SK-N-SH (cell line): Measurements from ENCODE around the gene ZNF385C. TPM values are rescaled to one million over a fixed set of nuclear protein-coding genes. Genes with fewer than 3 reads are reported as not detected.
A peak's percentile ranks its signal among the peaks of the same experiment; 100 is the strongest.

Experiments used
- CTCF ChIA-PET: fragments of 300-600, 350-600 bp; formaldehyde crosslinking; extraction: SDS; loops from one replicate; lab custom pipeline; 2021; lab: Yijun Ruan, JAX
- POLR2A ChIA-PET: fragments of 350-600 bp; sonication (Branson Sonifier 250); formaldehyde crosslinking; extraction: SDS; loops from one replicate; lab custom pipeline; 2020; ENCODE audit warnings: antibody characterized with exemption, inconsistent platforms; lab: Yijun Ruan, JAX
- DNase-seq: peaks from one replicate; pipeline ENCODE4 v3.0.0; 2012
- H2AFZ ChIP-seq: fragments of 200-600 bp; sonication (generic); 2 replicates; pipeline ENCODE4 v1.8.1; 2016; ENCODE audit warnings: antibody characterized with exemption, mild to moderate bottlenecking, low read depth
- H3F3A ChIP-seq: fragments of 200-600 bp; sonication (generic); replicated peaks from 2 replicates; pipeline ENCODE3; 2016; ENCODE audit warnings: antibody characterized with exemption, mild to moderate bottlenecking; ENCODE audit not compliant: insufficient read depth
- H3K27ac ChIP-seq, 2 experiments: fragments of 200-500 bp in 1 of 2; fragments of 200-600 bp in 1 of 2; sonication (Bioruptor generic) in 1 of 2; sonication (generic), shearing (Covaris generic) in 1 of 2; 2 replicates each; pipeline versions ENCODE4 v1.5.1 to v1.6.1; 2014 to 2016; ENCODE audit warnings: low read depth in 2 of 2, inconsistent platforms in 1 of 2, low read length in 1 of 2, mild to moderate bottlenecking in 1 of 2, mixed read lengths in 1 of 2
- H3K27me3 ChIP-seq: fragments of 200-600 bp; sonication (generic), shearing (Covaris generic); 2 replicates; pipeline ENCODE4 v1.6.1; 2016; ENCODE audit warnings: mixed run types; ENCODE audit not compliant: insufficient read depth
- H3K36me3 ChIP-seq, 2 experiments: fragments of 200-500 bp in 1 of 2; fragments of 200-600 bp in 1 of 2; sonication (Bioruptor generic) in 1 of 2; sonication (generic) in 1 of 2; replicated peaks in 1 of 2; 2 replicates each; pipeline versions ENCODE3 to v1.5.1; 2014 to 2016; ENCODE audit warnings: low read length in 1 of 2, mild to moderate bottlenecking in 1 of 2; ENCODE audit not compliant: insufficient read depth in 2 of 2, control insufficient read depth in 1 of 2
- H3K4me1 ChIP-seq, 2 experiments: fragments of 200-500 bp in 1 of 2; fragments of 200-600 bp in 1 of 2; sonication (Bioruptor generic) in 1 of 2; sonication (generic), shearing (Covaris generic) in 1 of 2; 2 replicates each; pipeline versions ENCODE4 v1.5.1 to v1.6.1; 2014 to 2016; ENCODE audit warnings: low read depth in 1 of 2, low read length in 1 of 2, mixed run types in 1 of 2; ENCODE audit not compliant: insufficient read depth in 2 of 2, control insufficient read depth in 1 of 2
- H3K4me2 ChIP-seq: fragments of 200-600 bp; sonication (generic), shearing (Covaris generic); 2 replicates; pipeline ENCODE4 v1.6.1; 2017; ENCODE audit warnings: mixed run types
- H3K4me3 ChIP-seq, 2 experiments: fragments of 200-500 bp in 1 of 2; fragments of 200-600 bp in 1 of 2; sonication (Bioruptor generic) in 1 of 2; sonication (generic), shearing (Covaris generic) in 1 of 2; 2 replicates each; pipeline versions ENCODE4 v1.5.1 to v1.8.1; 2014 to 2016; ENCODE audit warnings: low read depth in 2 of 2, inconsistent platforms in 1 of 2, low read length in 1 of 2, mild to moderate bottlenecking in 1 of 2, mixed read lengths in 1 of 2, moderate library complexity in 1 of 2
- H3K79me2 ChIP-seq: fragments of 200-600 bp; sonication (generic); 2 replicates; pipeline ENCODE4 v1.8.1; 2017; ENCODE audit warnings: mild to moderate bottlenecking; ENCODE audit not compliant: insufficient read depth
- H3K9ac ChIP-seq: fragments of 200-600 bp; sonication (generic); 2 replicates; pipeline ENCODE4 v1.6.1; 2017; ENCODE audit warnings: mixed run types
- H3K9me2 ChIP-seq: fragments of 200-600 bp; sonication (generic); 2 replicates; pipeline ENCODE4 v1.6.1; 2017; ENCODE audit warnings: mixed run types
- H3K9me3 ChIP-seq: fragments of 200-600 bp; sonication (generic); 2 replicates; pipeline ENCODE4 v1.6.1; 2017; ENCODE audit warnings: mixed run types, mild to moderate bottlenecking, moderate library complexity
- H4K20me1 ChIP-seq: fragments of 200-600 bp; sonication (generic); 2 replicates; pipeline ENCODE4 v1.6.1; 2017; ENCODE audit warnings: mild to moderate bottlenecking, mixed run types; ENCODE audit not compliant: insufficient read depth
- ELF1 ChIP-seq: IDR thresholded peaks from 2 replicates; pipeline ENCODE4 v1.4.0; 2012
- FOXM1 ChIP-seq: IDR thresholded peaks from 2 replicates; pipeline ENCODE4 v1.4.0; 2012; ENCODE audit warnings: low read depth, mild to moderate bottlenecking
- MAX ChIP-seq: IDR thresholded peaks from 2 replicates; pipeline ENCODE4 v1.4.0; 2012; ENCODE audit warnings: low read depth
- MXI1 ChIP-seq: IDR thresholded peaks from 2 replicates; pipeline ENCODE4 v1.6.1; 2012; ENCODE audit warnings: mild to moderate bottlenecking, low read depth, low read length, improper control_type of control experiment
- POLR2AphosphoS5 ChIP-seq: IDR thresholded peaks from 2 replicates; pipeline ENCODE4 v1.6.1; 2012; ENCODE audit warnings: low read depth, low read length
- RCOR1 ChIP-seq: fragments of 150-350 bp; IDR thresholded peaks from 2 replicates; pipeline ENCODE4 v1.6.1; 2017; ENCODE audit warnings: antibody characterized with exemption, low read length
- RFX5 ChIP-seq: IDR thresholded peaks from 2 replicates; pipeline ENCODE4 v1.6.1; 2012; ENCODE audit warnings: mild to moderate bottlenecking, improper control_type of control experiment, low read length
- USF1 ChIP-seq: IDR thresholded peaks from 2 replicates; pipeline ENCODE4 v1.4.0; 2012; ENCODE audit warnings: low read depth, borderline replicate concordance
- ZBTB33 ChIP-seq: IDR thresholded peaks from 2 replicates; pipeline ENCODE4 v1.4.0; 2012; ENCODE audit warnings: low read depth, borderline replicate concordance
- WGBS: methylation state at CpG from one replicate; pipeline ENCODE4 v1.1.6; 2017; ENCODE audit warnings: low lambda C conversion rate; 5-methylcytosine and 5-hydroxymethylcytosine counted together
- polyA plus RNA-seq, 3 experiments: library from polyadenylated mRNA; depleted of rRNA; stranded (reverse); fragments of >200 nt; gene quantifications; 2 replicates each; pipeline ENCODE4 v1.2.3, GENCODE V29; 2012

The ZNF385C gene
- polyA plus RNA-seq, 1 of the 3 experiments (the other 2 are of a cell fraction) = 0.05 TPM

- Histone ChIP-seq H3K4me1 (peaks cover 17 to 29% of the 10 kb centered on the region in 2 experiments; a peak in 3 of 4 replicates), H3K4me3 (no peak overlapping the region), H3K36me3 (peaks cover 27 to 40% of the 10 kb centered on the region in 2 experiments), H3K79me2 (peaks cover 83% of the 10 kb centered on the region), H3K9me2 (no peaks in the 10 kb centered on the region), H3F3A (peaks cover 6% of the 10 kb centered on the region), H3K27me3 (no peaks in the 10 kb centered on the region), H2AFZ (no peak overlapping the region), H4K20me1 (peaks cover 47% of the 10 kb centered on the region), H3K9ac (no peak overlapping the region), H3K9me3 (no peaks in the 10 kb centered on the region), H3K4me2 (peak overlapping the region; percentile 36), H3K27ac (peak overlapping the region in 1 of 2 experiments; percentile 25; a peak in 3 of 4 replicates)
- TF ChIP-seq USF1 (peak; percentile 54; the same call in 1 of the 2 replicates), RCOR1 (no peak)
- no peak for DNase-seq
- ChIA-PET POLR2A (interaction anchor here (0.5 kb wide), 1 partner anchor 13 kb away, joined by 3 read pairs; no protein-coding TSS in a partner anchor), CTCF (interaction anchor here (1.2 to 2.9 kb wide), 5 partner anchors 13 to 273 kb away, joined by 4 to 13 read pairs (median 6); partner anchors contain the start of gene KCNH4)
- 74% methylated on average over 3 of the region's 3 CpGs for WGBS
Measured at GRCh38 chr17:42132941-42133340, 34.7 kb upstream of the ZNF385C start.

GRCh38 chr17:42131981-42132432 is 33.7 kb upstream of the ZNF385C start:
- Histone ChIP-seq H3K9me2 (no peaks in the 10 kb centered on the region), H3K9ac (no peak overlapping the region), H3K27me3 (no peaks in the 10 kb centered on the region), H2AFZ (no peak overlapping the region), H3F3A (peaks cover 6% of the 10 kb centered on the region), H4K20me1 (peaks cover 47% of the 10 kb centered on the region), H3K27ac (peak overlapping the region in 1 of 2 experiments; percentile 25; a peak in 2 of 4 replicates), H3K9me3 (no peaks in the 10 kb centered on the region), H3K79me2 (peaks cover 73% of the 10 kb centered on the region), H3K4me1 (peaks cover 17 to 29% of the 10 kb centered on the region in 2 experiments; a peak in 3 of 4 replicates), H3K4me2 (no peak overlapping the region; the same call in 1 of the 2 replicates), H3K4me3 (no peak overlapping the region), H3K36me3 (peaks cover 30 to 42% of the 10 kb centered on the region in 2 experiments)
- ChIA-PET POLR2A (interaction anchor here (0.9 kb wide), 1 partner anchor 11 kb away, joined by 3 read pairs; the partner anchor contains the start of gene KAT2A), CTCF (interaction anchor here (1.1 to 2.8 kb wide), 4 partner anchors 12 to 109 kb away, joined by 3 to 9 read pairs (median 5); no protein-coding TSS in a partner anchor)
- no peak for TF ChIP-seq ELF1
- no peak for TF ChIP-seq POLR2AphosphoS5
- no peak for TF ChIP-seq MXI1
- TF ChIP-seq RFX5 = no peak
- no peak for TF ChIP-seq MAX
- TF ChIP-seq ZBTB33 = no peak
- no peak for TF ChIP-seq FOXM1
- 64% methylated on average over 4 of the region's 4 CpGs for WGBS
- DNase-seq = no peak
